ENCODE data around the gene SAMD4B. TPM values are rescaled to one million over a fixed set of nuclear protein-coding genes. Genes with fewer than 3 reads are reported as not detected.

The SAMD4B gene
- total RNA-seq, 2 donors from 2014 or later: 41.5 to 77.8 TPM

- no peaks in the 10 kb centered on the region for H3K9me3 ChIP-seq
- 30 to 32% methylated on average over 21 to 23 of the region's 23 CpGs for WGBS, 2 donors
- DNase-seq: peak; percentile 43 to 62 (median 54)
- intact Hi-C loops (cut with DNase I): no loop called here
- peak in 1 of 3 donors; percentile 16 for TF ChIP-seq POLR2A (IDR thresholded peaks at IDR 0.05)
- no peak for TF ChIP-seq CTCF (IDR thresholded peaks at IDR 0.05)
- H3K27ac ChIP-seq: peak overlapping the region; percentile 1 to 75 (median 62)
- H3K27me3 ChIP-seq: no peaks in the 10 kb centered on the region
- H3K4me1 ChIP-seq: peaks cover 13% of the 10 kb centered on the region
- peaks cover 0 to 6% of the 10 kb centered on the region in 2 donors for H3K36me3 ChIP-seq (replicated peaks in 1 of 2; ENCODE audit: insufficient read depth in 1 of 2, low read depth in 2 of 2)
- no peak overlapping the region for H3K4me3 ChIP-seq
- ATAC-seq: peak; percentile 75
These were observed 86.3 kb downstream of the SAMD4B start for GRCh38 chr19:39428283-39429112.

GRCh38 chr19:39430675-39431593 is 88.7 kb downstream of the SAMD4B start:
- intact Hi-C loops (cut with DNase I): no loop called here
- peak overlapping the region in 3 of 4 donors; percentile 7 to 78 (median 34) for H3K27ac ChIP-seq
- peaks cover 0 to 13% of the 10 kb centered on the region in 2 donors for H3K36me3 ChIP-seq (replicated peaks in 1 of 2; ENCODE audit: insufficient read depth in 1 of 2, low read depth in 2 of 2)
- DNase-seq (peak in 1 of 4 donors; percentile 55), ATAC-seq (no peak)
- no peaks in the 10 kb centered on the region for H3K27me3 ChIP-seq
- 60 to 76% methylated on average over 25 of the region's 25 CpGs for WGBS, 2 donors
- peak in 1 of 3 donors; percentile 22 for TF ChIP-seq POLR2A (IDR thresholded peaks at IDR 0.05)
- TF ChIP-seq CTCF (IDR thresholded peaks at IDR 0.05): no peak
- H3K4me3 ChIP-seq: no peak overlapping the region
- H3K9me3 ChIP-seq: no peaks in the 10 kb centered on the region
- peaks cover 31% of the 10 kb centered on the region for H3K4me1 ChIP-seq

GRCh38 chr19:39432677-39433025 is 90.4 kb downstream of the SAMD4B start:
- Histone ChIP-seq H3K9me3 (no peaks in the 10 kb centered on the region), H3K36me3 (replicated peaks in 1 of 2; ENCODE audit: insufficient read depth in 1 of 2, low read depth in 2 of 2) (peaks cover 0 to 13% of the 10 kb centered on the region in 2 donors), H3K27ac (no peak overlapping the region), H3K4me1 (peaks cover 40% of the 10 kb centered on the region), H3K4me3 (no peak overlapping the region), H3K27me3 (no peaks in the 10 kb centered on the region)
- DNase-seq (no peak), ATAC-seq (no peak)
- no peak for TF ChIP-seq CTCF (IDR thresholded peaks at IDR 0.05)
- TF ChIP-seq POLR2A (IDR thresholded peaks at IDR 0.05): no peak
- WGBS, 2 donors: 94 to 95% methylated on average over 8 of the region's 8 CpGs
- intact Hi-C loops (cut with DNase I): no loop called here

GRCh38 chr19:39433480-39434079 is 91.4 kb downstream of the SAMD4B start:
- Histone ChIP-seq H3K27ac (no peak overlapping the region), H3K4me3 (no peak overlapping the region)

More at GRCh38 chr19:39433480-39434079, 91.4 kb downstream of the SAMD4B start:
- Histone ChIP-seq H3K36me3 (replicated peaks in 1 of 2; ENCODE audit: insufficient read depth in 1 of 2, low read depth in 2 of 2) (peaks cover 0 to 13% of the 10 kb centered on the region in 2 donors), H3K4me1 (peaks cover 34% of the 10 kb centered on the region), H3K9me3 (no peaks in the 10 kb centered on the region), H3K27me3 (no peaks in the 10 kb centered on the region)
- DNase-seq: no peak
- WGBS, 2 donors: 97 to 98% methylated on average over 7 to 8 of the region's 8 CpGs
- intact Hi-C loops (cut with DNase I): no loop called here
- TF ChIP-seq POLR2A (IDR thresholded peaks at IDR 0.05): no peak
- TF ChIP-seq CTCF (IDR thresholded peaks at IDR 0.05): no peak
- ATAC-seq: no peak

All from body of pancreas (tissue), 4 donors.